IPS DF 19.7 (cell line): ENCODE data around the gene TEAD4.

Experiments used
- DNase-seq: peaks from one replicate; pipeline ENCODE4 v3.0.0-alpha.2; 2013; ENCODE audit warnings: low read depth, low spot score

Gene TEAD4

GRCh38 chr12:2960390-2960956 lies 1.3 kb downstream of the TEAD4 start:
- no peak for DNase-seq

- no peak for DNase-seq
Observed at GRCh38 chr12:2960996-2961616, 1.9 kb downstream of the TEAD4 start.

GRCh38 chr12:2961705-2962104 lies 2.5 kb downstream of the TEAD4 start:
- DNase-seq: no peak

GRCh38 chr12:2963154-2963759 lies 4.1 kb downstream of the TEAD4 start:
- DNase-seq: no peak

GRCh38 chr12:2963760-2964292 lies 4.6 kb downstream of the TEAD4 start:
- no peak for DNase-seq

GRCh38 chr12:2967651-2968050 lies 8.5 kb downstream of the TEAD4 start:
- no peak for DNase-seq

GRCh38 chr12:2970744-2971143 lies 11.5 kb downstream of the TEAD4 start:
- no peak for DNase-seq

GRCh38 chr12:2973566-2973965 lies 14.4 kb downstream of the TEAD4 start:
- no peak for DNase-seq

GRCh38 chr12:2974560-2974971 lies 15.4 kb downstream of the TEAD4 start:
- DNase-seq: no peak

GRCh38 chr12:2976581-2976996 lies 17.4 kb downstream of the TEAD4 start:
- no peak for DNase-seq

GRCh38 chr12:2977776-2978175 lies 18.6 kb downstream of the TEAD4 start:
- no peak for DNase-seq

- no peak for DNase-seq
Observed at GRCh38 chr12:2979806-2980205, 20.6 kb downstream of the TEAD4 start.

- no peak for DNase-seq
Observed at GRCh38 chr12:2980630-2981029, 21.4 kb downstream of the TEAD4 start.

- no peak for DNase-seq
Observed at GRCh38 chr12:2982361-2982760, 23.2 kb downstream of the TEAD4 start.

- no peak for DNase-seq
Observed at GRCh38 chr12:2984249-2984648, 25.1 kb downstream of the TEAD4 start.

- DNase-seq: no peak
Observed at GRCh38 chr12:2984698-2985097, 25.5 kb downstream of the TEAD4 start.

GRCh38 chr12:2986876-2987275 lies 27.7 kb downstream of the TEAD4 start:
- no peak for DNase-seq

GRCh38 chr12:2988494-2988893 lies 29.3 kb downstream of the TEAD4 start:
- DNase-seq: no peak

- DNase-seq: no peak
Observed at GRCh38 chr12:2992724-2993123, 33.5 kb downstream of the TEAD4 start.

GRCh38 chr12:2997989-2998670 lies 38.9 kb downstream of the TEAD4 start:
- DNase-seq: no peak

- no peak for DNase-seq
Observed at GRCh38 chr12:2998789-2999264, 39.6 kb downstream of the TEAD4 start.

- DNase-seq: no peak
Observed at GRCh38 chr12:2999265-2999841, 40.2 kb downstream of the TEAD4 start.
